MCF 10A (cell line): ENCODE data around the gene SDR42E1. TPM values are rescaled to one million over a fixed set of nuclear protein-coding genes. Genes with fewer than 3 reads are reported as not detected.

ENCODE experiments used
- BruUV-seq: library from RNA; stranded (reverse); fragments of 400-500 nt; replicated peaks from 2 replicates; lab custom pipeline; 2021; lab: Mats Ljungman, UMichigan
- CTCF ChIA-PET: fragments of 300-600 bp; sonication (Branson Sonifier 250); formaldehyde crosslinking; extraction: SDS; loops from one replicate; lab custom pipeline; 2021; ENCODE audit warnings: antibody characterized with exemption, inconsistent platforms; lab: Yijun Ruan, JAX
- POLR2A ChIA-PET: fragments of 300-600, 350-650 bp; sonication (Branson Sonifier 250); formaldehyde crosslinking; extraction: SDS; loops from one replicate; lab custom pipeline; 2020; ENCODE audit warnings: antibody characterized with exemption, inconsistent platforms; lab: Yijun Ruan, JAX
- DNase-seq: peaks from one replicate; pipeline ENCODE4 v3.0.0-alpha.2; 2018; ENCODE audit not compliant: unreplicated experiment
- H3K27ac Mint-ChIP-seq: one replicate; pipeline ENCODE4 v1.8.0; 2022; ENCODE audit warnings: mild to moderate bottlenecking, low read depth, mixed read lengths; ENCODE audit not compliant: unreplicated experiment
- H3K27me3 Mint-ChIP-seq: one replicate; pipeline ENCODE4 v1.8.0; 2022; ENCODE audit warnings: mixed read lengths; ENCODE audit not compliant: insufficient read depth, unreplicated experiment
- H3K36me3 Mint-ChIP-seq: one replicate; pipeline ENCODE4 v1.8.0; 2022; ENCODE audit warnings: mild to moderate bottlenecking, moderate library complexity, mixed read lengths; ENCODE audit not compliant: insufficient read depth, unreplicated experiment
- H3K4me1 Mint-ChIP-seq: one replicate; pipeline ENCODE4 v1.8.0; 2022; ENCODE audit warnings: mixed read lengths; ENCODE audit not compliant: insufficient read depth, unreplicated experiment
- H3K4me3 Mint-ChIP-seq: one replicate; pipeline ENCODE4 v1.8.0; 2022; ENCODE audit warnings: mild to moderate bottlenecking, moderate library complexity, mixed read lengths; ENCODE audit not compliant: unreplicated experiment
- H3K9me3 Mint-ChIP-seq: one replicate; pipeline ENCODE4 v1.8.0; 2022; ENCODE audit warnings: mixed read lengths; ENCODE audit not compliant: unreplicated experiment
- CTCF ChIP-seq: fragments of 200-600 bp; IDR thresholded peaks from one replicate; pipeline ENCODE4 v1.8.0; 2022; ENCODE audit warnings: antibody characterized with exemption, mild to moderate bottlenecking; ENCODE audit not compliant: unreplicated experiment
- intact Hi-C: fragments of 100-400 bp; cut with micrococcal nuclease; formaldehyde crosslinking; loops from 2 replicates; pipeline ENCODE4 v1.14.1; 2022
- total RNA-seq: library from RNA; stranded (reverse); gene quantifications from 2 replicates; pipeline ENCODE4 v1.2.3, GENCODE V29; 2022

Gene SDR42E1
- total RNA-seq, 1 experiment from 2014 or later: 8.4 TPM

DNA sequence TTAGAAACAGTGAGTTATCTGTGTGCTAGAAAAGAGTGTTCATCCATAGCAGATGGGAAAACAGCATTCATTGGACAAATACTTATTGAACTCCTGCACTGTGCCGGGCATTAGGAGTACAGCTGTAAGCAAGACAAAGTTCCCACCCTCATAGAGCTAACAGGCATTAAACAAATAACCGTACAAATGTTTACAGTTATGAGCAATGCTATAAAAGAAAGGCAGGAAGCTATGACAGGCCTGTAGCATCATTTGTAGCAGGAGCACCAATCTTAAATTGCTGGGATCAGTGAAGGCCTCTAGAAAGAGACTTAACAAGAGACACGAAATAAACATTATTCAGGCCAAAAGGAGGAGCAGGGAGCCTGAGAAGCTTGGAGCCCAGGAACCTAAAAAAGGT is 15.6 kb downstream of the SDR42E1 start:
- Mint-ChIP-seq H3K9me3 (no peaks in the 10 kb centered on the region), H3K27ac (no peak overlapping the region), H3K4me1 (peaks cover 25% of the 10 kb centered on the region), H3K27me3 (no peaks in the 10 kb centered on the region), H3K36me3 (peaks cover 9% of the 10 kb centered on the region), H3K4me3 (no peak overlapping the region)
- TF ChIP-seq CTCF: no peak
- no TSS peak for BruUV-seq
- POLR2A ChIA-PET: interaction anchor here (0.6 kb wide), 1 partner anchor 79 kb away, joined by 3 read pairs; no protein-coding TSS in a partner anchor
- CTCF ChIA-PET: interaction anchor here (0.6 kb wide), 1 partner anchor 239 kb away, joined by 3 read pairs; no protein-coding TSS in a partner anchor
- intact Hi-C loops: loop anchor here (2.0 kb wide), 1 partner anchor 55 kb away; no protein-coding TSS in a partner anchor
- DNase-seq: no peak

DNA sequence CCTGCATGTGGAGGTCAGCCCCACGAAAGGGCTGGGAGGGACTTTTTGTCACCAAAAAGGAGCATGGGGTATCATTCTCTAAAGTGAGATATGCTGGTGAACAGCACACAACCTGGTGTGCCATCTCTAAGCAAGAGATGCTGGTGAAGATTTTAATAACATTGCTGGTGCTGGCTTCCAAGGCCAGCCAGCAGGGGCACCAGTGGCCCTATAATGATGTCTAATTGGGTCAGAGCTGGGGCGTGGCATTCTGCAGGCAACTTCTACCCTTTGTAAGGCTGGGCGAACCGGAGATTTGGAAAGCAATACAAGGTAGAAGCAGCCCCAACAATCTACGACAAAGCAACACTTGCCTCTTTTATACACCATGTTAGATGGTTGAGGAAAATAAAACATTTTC is 16.8 kb downstream of the SDR42E1 start:
- Mint-ChIP-seq H3K9me3 (no peaks in the 10 kb centered on the region), H3K27me3 (no peaks in the 10 kb centered on the region), H3K4me3 (no peak overlapping the region), H3K36me3 (peaks cover 9% of the 10 kb centered on the region), H3K27ac (no peak overlapping the region), H3K4me1 (peaks cover 25% of the 10 kb centered on the region)
- intact Hi-C loops: no loop called here
- CTCF ChIA-PET: interaction anchor here (1.3 kb wide), 1 partner anchor 9 kb away, joined by 4 read pairs; no protein-coding TSS in a partner anchor
- POLR2A ChIA-PET: no interaction called here
- BruUV-seq: no TSS peak
- peak; percentile 17 for DNase-seq
- TF ChIP-seq CTCF: no peak

GRCh38 chr16:81992859-81993258 is 18.4 kb downstream of the SDR42E1 start:
- Mint-ChIP-seq H3K4me3 (no peak overlapping the region), H3K27me3 (no peaks in the 10 kb centered on the region), H3K4me1 (peaks cover 25% of the 10 kb centered on the region), H3K27ac (no peak overlapping the region), H3K36me3 (no peaks in the 10 kb centered on the region), H3K9me3 (no peaks in the 10 kb centered on the region)
- intact Hi-C loops: no loop called here
- CTCF ChIA-PET: no interaction called here
- DNase-seq: no peak
- TF ChIP-seq CTCF: no peak
- POLR2A ChIA-PET: interaction anchor here (0.6 kb wide), 1 partner anchor 9 kb away, joined by 4 read pairs; no protein-coding TSS in a partner anchor
- BruUV-seq: no TSS peak

DNA sequence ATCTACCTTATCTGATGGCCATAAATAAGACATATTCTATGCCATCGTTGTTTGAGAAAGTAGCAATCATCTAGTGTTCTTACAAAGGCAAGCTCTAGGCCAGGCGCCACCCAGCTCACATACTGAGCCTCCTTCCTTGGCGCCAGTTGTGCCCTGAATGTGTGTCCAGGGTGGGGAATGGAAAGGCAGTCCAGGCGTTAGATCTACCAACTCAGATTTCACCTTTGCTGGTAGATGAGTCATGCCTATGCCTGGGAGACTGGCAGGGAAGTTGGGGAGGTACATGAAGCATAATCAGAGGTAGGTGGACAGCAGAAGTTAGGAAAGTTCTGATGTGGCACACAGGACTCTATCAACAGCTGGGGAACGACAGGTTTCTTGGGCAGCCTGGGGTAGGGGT is 23.6 kb downstream of the SDR42E1 start:
- ChIA-PET CTCF (interaction anchor here (0.6 to 2.1 kb wide), 6 partner anchors 10 to 1477 kb away, joined by 3 to 9 read pairs (median 3); no protein-coding TSS in a partner anchor), POLR2A (no interaction called here)
- H3K36me3 Mint-ChIP-seq: no peaks in the 10 kb centered on the region
- H3K9me3 Mint-ChIP-seq: no peaks in the 10 kb centered on the region
- peak; percentile 57 for DNase-seq
- H3K4me1 Mint-ChIP-seq: peaks cover 6% of the 10 kb centered on the region
- H3K27ac Mint-ChIP-seq: no peak overlapping the region
- TF ChIP-seq CTCF: no peak
- H3K27me3 Mint-ChIP-seq: peaks cover 16% of the 10 kb centered on the region
- intact Hi-C loops: no loop called here
- no TSS peak for BruUV-seq
- no peak overlapping the region for H3K4me3 Mint-ChIP-seq
